SJCRH30 (cell line): ENCODE measurements around the gene TSHZ2. TPM values are rescaled to one million over a fixed set of nuclear protein-coding genes. Genes with fewer than 3 reads are reported as not detected.
"Not testable (repeated sequence)": the region's sequence is repeated elsewhere in the genome, so short reads cannot be mapped to it uniquely, and the experiment has no call there.

Experiments
- DNase-seq, 2 experiments: peaks; one replicate each; pipeline ENCODE4 v3.0.0-alpha.2; 2015 to 2020
- H3K27ac ChIP-seq: fragments of 250-450 bp; sonication (Bioruptor Pico); 2 replicates; pipeline ENCODE4 v1.5.1; 2020; ENCODE audit warnings: mild to moderate bottlenecking, moderate library complexity
- H3K27me3 ChIP-seq: fragments of 250-450 bp; sonication (Bioruptor Pico); 2 replicates; pipeline ENCODE4 v1.5.1; 2020; ENCODE audit warnings: mild to moderate bottlenecking, moderate library complexity
- H3K36me3 ChIP-seq: fragments of 250-450 bp; sonication (Bioruptor Pico); 2 replicates; pipeline ENCODE4 v1.5.1; 2020; ENCODE audit warnings: mild to moderate bottlenecking, moderate library complexity
- H3K4me1 ChIP-seq: fragments of 250-450 bp; sonication (Bioruptor Pico); 2 replicates; pipeline ENCODE4 v1.5.1; 2020; ENCODE audit warnings: mild to moderate bottlenecking, moderate library complexity
- H3K4me3 ChIP-seq: fragments of 250-450 bp; sonication (Bioruptor Pico); 2 replicates; pipeline ENCODE4 v1.5.1; 2020; ENCODE audit warnings: mild to moderate bottlenecking, moderate library complexity
- H3K9me3 ChIP-seq: fragments of 250-450 bp; sonication (Bioruptor Pico); replicated peaks from 2 replicates; pipeline ENCODE4 v1.5.1; 2020; ENCODE audit warnings: mild to moderate bottlenecking, moderate library complexity
- total RNA-seq: library from RNA; depleted of rRNA; stranded (reverse); fragments of >200 nt; shearing (Covaris generic); gene quantifications from 2 replicates; pipeline ENCODE4 v1.2.3, GENCODE V29; 2014

The TSHZ2 gene
- total RNA-seq, 1 experiment from 2014 or later, result not detected

DNA sequence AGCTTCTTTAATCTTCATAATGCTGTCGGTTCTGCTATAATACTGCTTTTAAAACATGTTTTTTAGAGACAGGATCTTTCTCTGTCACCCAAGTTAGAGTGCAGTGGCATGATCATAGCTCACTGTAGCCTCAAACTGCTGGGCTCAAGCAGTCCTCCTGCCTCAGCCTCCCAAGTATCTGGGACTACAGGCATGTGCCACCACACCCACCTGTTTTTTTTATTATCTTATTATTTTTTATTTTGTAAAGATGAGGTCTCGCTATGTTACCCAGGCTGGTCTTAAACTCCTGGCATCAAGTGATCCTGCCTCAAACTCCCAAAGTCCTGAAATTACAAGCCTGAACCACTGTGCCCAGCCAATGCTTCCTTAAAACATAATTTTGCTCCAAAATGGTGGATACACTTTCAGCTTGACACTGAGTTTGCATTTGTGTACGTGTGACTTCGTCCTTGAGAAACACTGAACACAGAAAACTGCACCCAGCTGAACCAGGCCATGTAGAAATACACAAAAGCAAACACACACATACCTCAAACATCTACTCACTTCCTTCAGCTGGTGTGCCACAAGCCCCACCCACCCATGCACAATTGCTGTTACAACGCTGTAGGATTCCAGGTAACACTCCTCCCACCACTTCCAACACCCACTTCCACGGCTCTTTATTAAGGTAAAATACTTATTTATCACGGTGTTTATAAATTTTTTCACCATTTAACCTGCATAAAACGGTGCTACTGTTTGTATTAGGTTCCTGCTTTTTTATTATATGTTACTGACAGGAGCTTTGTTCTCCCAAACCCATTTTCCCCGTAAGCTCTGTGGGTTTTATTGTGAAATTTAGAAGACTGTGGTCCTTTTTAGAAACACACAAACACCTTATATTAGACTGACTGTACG, 109.1 kb downstream of the TSHZ2 start:
- no peak overlapping the region for H3K27ac ChIP-seq
- no peaks in the 10 kb centered on the region for H3K9me3 ChIP-seq
- no peaks in the 10 kb centered on the region for H3K36me3 ChIP-seq
- DNase-seq, result no peak
- H3K27me3 ChIP-seq, result peaks cover 10% of the 10 kb centered on the region
- no peak overlapping the region for H3K4me3 ChIP-seq
- H3K4me1 ChIP-seq, result no peaks in the 10 kb centered on the region

DNA sequence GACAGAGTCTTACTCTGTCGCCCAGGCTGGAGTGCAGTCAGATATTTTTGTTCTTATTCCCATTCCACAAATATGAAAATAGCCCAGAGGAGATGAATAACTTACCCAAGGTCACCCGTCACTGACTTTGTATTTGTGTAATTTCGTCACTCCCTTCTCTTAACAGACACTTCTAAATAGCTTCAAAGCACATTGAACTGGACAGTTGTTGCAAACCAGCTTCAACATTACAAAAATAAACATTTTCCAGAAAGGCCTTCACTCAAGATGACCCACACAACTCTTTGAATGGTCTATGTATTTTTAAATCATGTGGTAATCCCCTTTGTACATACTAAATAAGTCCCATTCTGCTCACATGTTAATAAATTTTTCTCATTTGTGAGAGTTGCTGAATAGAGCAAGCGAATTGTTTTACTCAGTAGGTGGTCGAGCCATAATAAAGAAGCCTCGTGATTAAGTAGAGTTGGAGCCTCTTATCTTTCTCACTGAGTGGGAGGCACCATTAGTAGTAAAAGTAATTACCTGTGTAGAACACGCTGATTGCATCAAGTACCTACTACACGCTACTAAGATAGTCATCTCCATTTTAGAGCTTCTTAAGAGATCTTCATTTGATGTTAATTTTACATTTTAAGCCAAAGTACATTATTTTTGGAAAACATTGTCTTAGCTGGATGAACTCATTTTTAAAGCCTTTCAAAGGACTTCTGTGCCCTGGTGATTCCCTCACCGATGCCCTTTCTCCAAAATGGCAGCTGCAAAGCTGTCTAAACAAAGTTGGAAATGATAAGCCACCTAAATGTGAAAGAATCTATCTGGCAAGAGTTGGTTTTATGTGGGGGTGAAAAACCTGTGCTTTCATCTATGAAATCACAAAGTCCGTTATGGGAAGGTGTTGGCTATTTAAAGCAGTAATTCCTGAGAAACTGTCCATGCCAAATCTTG, 110.0 kb downstream of the TSHZ2 start:
- Histone ChIP-seq H3K9me3 (no peaks in the 10 kb centered on the region), H3K27ac (no peak overlapping the region), H3K36me3 (no peaks in the 10 kb centered on the region), H3K4me1 (no peaks in the 10 kb centered on the region), H3K4me3 (no peak overlapping the region), H3K27me3 (peaks cover 11% of the 10 kb centered on the region)
- no peak for DNase-seq

DNA sequence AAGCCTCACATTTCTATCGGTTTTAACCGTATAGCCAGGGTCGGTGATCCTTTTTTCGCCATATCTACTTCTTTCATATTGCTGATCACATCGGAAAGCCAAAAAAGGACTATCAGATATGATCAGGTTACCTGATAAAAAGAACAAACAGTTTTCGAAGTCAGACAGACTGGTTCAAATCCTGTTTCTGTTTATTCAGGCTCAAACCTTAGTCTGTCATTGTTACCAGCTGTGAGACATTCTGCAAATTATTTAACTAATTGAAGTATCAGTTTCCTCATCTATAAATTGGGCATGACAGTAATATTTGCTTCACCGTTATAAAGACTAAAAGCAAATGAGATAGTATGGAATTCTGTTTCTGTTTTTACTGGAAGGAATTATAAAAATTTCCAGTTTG, 111.3 kb downstream of the TSHZ2 start:
- no peak overlapping the region for H3K27ac ChIP-seq
- no peaks in the 10 kb centered on the region for H3K9me3 ChIP-seq
- H3K36me3 ChIP-seq, result no peaks in the 10 kb centered on the region

DNA sequence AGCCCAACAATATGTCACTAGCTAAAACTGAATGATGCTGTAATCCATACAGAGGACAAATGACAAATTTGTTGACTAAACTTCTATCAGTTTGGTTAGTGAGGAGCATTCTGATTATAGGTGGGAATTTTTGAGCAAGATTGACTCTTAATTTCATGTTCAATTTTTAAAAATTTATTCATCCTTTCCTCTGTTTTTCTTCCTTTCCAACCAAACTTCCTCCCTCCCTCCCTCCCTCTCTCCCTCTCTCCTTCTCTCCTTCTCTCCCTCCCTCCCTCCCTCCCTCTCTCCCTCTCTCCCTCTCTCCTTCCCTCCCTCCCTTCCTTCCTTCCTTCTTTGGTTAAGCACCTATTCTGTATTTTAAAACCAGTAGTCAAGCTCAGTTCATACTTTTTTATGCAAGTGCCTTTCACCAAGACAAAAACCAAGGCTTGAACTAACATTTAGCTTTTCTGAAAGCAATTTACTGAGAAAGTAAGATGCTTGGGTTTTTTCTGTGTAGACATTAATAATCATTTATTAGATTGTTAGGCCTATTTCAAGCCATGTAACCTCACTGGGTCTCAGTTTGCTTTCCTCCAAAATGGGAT, 112.3 kb downstream of the TSHZ2 start:
- Histone ChIP-seq H3K4me3 (no peak overlapping the region), H3K27me3 (peaks cover 20% of the 10 kb centered on the region), H3K4me1 (no peaks in the 10 kb centered on the region), H3K9me3 (no peaks in the 10 kb centered on the region), H3K36me3 (no peaks in the 10 kb centered on the region), H3K27ac (no peak overlapping the region)
- DNase-seq, result no peak

More for the DNA sequence above, 111.3 kb downstream of the TSHZ2 start:
- Histone ChIP-seq H3K4me1 (no peaks in the 10 kb centered on the region), H3K27me3 (peaks cover 20% of the 10 kb centered on the region), H3K4me3 (no peak overlapping the region)
- DNase-seq, result no peak

DNA sequence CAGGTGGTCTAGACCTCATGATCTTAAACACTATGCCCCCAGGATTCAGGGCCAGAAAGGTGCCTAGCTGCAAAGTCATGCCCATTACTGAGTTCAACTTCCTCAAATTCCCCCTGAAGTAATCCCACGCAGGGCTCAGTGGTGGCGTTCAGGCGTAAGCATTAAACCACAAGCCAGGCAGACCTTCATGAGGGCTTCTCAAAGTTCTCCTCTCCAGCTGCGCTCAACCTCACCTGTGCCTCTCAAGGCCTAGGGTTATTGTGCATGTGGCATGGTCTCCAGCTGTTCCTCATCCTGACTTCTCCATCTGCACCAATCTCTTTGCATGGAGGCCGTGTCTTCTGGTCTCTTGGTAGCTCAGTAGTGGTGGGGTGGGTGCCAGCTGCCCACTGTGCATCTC, 113.6 kb downstream of the TSHZ2 start:
- Histone ChIP-seq H3K9me3 (no peaks in the 10 kb centered on the region), H3K4me3 (no peak overlapping the region), H3K36me3 (no peaks in the 10 kb centered on the region), H3K4me1 (no peaks in the 10 kb centered on the region), H3K27me3 (peaks cover 20% of the 10 kb centered on the region), H3K27ac (no peak overlapping the region)
- no peak for DNase-seq

DNA sequence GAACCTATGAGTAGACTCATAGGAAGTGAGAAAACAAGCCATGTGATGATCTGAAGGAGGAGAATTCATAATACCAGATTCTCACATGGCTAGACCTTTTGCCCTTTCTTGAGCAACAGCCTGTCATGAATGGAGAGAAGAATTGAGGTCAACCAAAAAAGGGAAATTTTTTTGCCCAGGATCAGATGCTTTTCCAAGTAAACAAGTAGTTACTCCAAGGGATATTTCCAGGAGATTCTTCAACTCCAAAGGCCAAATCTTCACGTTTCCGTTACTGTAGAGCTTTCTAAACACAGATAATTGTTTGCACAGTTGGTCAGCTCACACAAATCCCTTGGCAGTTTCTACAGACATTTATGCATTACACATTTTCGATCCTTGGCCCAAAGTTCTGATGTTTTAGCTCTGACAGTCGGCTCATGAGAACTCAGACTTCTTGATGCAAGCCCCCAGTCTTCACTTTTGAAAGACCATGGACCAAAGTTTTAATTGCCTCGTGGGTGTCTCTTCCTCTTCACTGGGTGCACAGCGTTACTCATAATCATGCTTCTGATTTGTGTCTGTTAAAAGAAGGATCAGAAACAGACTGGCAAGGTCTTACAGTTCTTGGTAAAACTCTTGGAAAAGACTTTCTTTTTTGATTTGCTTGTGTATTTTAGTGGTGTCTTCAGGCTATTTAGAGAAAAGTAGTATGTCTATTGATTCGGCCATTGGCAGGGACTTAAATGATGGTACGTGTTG, 115.0 kb downstream of the TSHZ2 start:
- Histone ChIP-seq H3K27me3 (peaks cover 20% of the 10 kb centered on the region), H3K36me3 (no peaks in the 10 kb centered on the region), H3K9me3 (no peaks in the 10 kb centered on the region), H3K4me1 (no peaks in the 10 kb centered on the region), H3K27ac (no peak overlapping the region), H3K4me3 (no peak overlapping the region)
- DNase-seq, result no peak

DNA sequence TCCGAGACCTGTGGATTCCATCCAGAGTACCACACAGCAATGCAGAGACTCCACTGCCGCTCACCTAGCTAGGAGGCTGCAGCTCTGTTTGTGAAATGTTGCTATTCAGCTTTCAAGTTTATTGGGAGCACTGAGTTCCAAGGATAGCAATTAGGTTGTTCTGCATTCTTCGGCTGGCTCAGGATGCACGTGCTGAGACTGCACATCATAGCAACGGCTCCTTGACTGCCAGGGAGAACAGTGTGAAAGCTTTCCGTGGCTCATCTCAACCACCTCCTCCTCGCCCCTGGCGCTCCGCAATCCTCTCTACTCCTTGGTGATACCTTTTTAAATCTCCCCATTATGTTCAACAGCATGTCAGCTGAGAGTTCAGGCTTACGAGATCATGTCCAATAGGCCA, 116.6 kb downstream of the TSHZ2 start:
- Histone ChIP-seq H3K9me3 (no peaks in the 10 kb centered on the region), H3K27ac (no peak overlapping the region), H3K36me3 (no peaks in the 10 kb centered on the region), H3K27me3 (peaks cover 15% of the 10 kb centered on the region), H3K4me1 (no peaks in the 10 kb centered on the region), H3K4me3 (no peak overlapping the region)
- DNase-seq, result no peak

DNA sequence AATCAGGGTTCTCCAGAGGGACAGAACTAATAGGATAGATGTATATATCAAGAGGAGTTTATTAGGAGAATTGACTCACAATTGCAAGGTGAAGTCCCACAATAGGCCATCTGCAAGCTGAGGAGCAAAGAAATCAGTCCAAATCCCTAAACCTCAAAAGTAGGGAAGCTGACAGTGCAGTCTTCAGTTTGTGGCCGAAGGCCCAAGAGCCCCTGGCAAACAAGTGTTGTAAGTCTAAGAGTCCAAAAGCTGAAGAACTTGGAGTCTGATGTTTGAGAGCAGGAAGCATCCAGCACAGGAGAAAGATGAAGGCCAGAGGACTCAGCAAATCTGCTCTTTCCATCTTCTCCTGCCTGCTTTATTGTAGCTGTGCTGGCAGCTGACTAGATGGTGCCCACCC, 117.7 kb downstream of the TSHZ2 start:
- not testable (repeated sequence) for H3K27ac ChIP-seq

DNA sequence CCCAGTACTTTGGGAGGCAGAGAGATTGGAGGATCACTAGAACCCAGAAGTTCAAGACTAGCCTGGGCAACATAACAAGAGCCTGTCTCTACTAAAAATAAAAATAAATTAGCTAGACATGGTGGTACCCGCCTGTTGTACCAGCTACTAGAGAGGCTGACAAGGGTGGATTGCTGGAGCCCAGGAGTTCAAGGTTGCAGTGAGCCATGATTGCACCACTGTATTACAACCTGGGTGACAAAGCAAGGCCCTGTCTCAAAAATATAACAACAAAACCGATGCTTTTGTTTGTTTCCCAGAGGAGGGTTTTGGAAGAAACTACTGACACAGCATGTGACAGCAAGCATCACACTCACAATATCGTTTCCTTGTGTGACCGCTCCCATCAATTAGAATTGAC, 119.6 kb downstream of the TSHZ2 start:
- H3K27ac ChIP-seq, result no peak overlapping the region
- no peak overlapping the region for H3K4me3 ChIP-seq
- H3K27me3 ChIP-seq, result peaks cover 10% of the 10 kb centered on the region
- H3K4me1 ChIP-seq, result no peaks in the 10 kb centered on the region
- H3K36me3 ChIP-seq, result no peaks in the 10 kb centered on the region
- no peak for DNase-seq
- H3K9me3 ChIP-seq, result no peaks in the 10 kb centered on the region

More for the DNA sequence above, 117.7 kb downstream of the TSHZ2 start:
- DNase-seq, H3K9me3 ChIP-seq, H3K4me3 ChIP-seq, H3K36me3 ChIP-seq, H3K4me1 ChIP-seq: not testable (repeated sequence)
- peaks cover 10% of the 10 kb centered on the region for H3K27me3 ChIP-seq

DNA sequence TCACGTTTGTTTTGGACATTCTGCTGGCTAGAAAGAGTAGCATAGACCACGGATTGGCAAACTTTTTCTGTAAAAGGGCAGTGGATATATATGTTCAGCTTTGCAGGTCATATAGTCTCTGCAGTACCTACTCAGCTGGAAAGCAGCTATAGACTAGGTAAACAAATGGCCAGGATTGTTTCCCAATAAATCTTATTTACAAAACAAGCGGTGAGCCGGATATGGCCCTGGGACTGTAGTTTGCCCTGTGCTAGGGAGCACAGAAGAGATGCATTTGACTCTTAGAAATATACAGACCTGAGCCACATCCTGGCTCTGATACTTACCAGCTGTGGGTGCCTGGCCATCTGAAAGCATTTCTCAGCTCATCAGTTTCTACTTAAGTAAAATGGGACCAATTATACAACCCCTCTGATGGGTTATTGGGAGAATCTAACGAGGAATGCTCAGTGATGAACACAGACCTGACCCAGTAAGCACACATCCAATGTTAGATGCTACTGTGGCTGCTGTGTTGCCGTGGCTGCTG, 120.7 kb downstream of the TSHZ2 start:
- Histone ChIP-seq H3K9me3 (no peaks in the 10 kb centered on the region), H3K4me1 (no peaks in the 10 kb centered on the region), H3K27me3 (peaks cover 3% of the 10 kb centered on the region; the same call in 1 of the 2 replicates), H3K27ac (no peak overlapping the region), H3K4me3 (no peak overlapping the region), H3K36me3 (no peaks in the 10 kb centered on the region)
- no peak for DNase-seq

DNA sequence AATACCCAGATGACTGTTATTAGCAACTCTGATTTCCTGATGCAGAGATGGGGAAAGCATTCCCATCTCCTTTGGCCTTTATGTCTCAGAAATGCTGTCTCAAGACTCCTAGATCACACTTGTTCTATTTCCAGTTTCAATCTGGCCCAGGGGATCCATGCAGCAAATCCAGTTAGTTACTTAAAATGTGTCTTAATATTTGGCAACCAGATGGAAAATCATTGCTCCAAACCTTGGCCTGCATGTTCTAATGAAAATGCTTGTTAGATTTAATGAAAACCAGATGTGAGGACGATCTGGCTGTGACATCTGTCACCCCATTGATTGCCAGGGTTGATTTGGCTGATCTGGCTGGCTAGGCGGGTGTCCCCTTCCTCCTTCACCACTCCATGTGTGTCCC, 125.2 kb downstream of the TSHZ2 start:
- Histone ChIP-seq H3K27ac (no peak overlapping the region), H3K36me3 (no peaks in the 10 kb centered on the region), H3K4me3 (no peak overlapping the region), H3K27me3 (no peaks in the 10 kb centered on the region; the same call in 1 of the 2 replicates), H3K9me3 (no peaks in the 10 kb centered on the region), H3K4me1 (no peaks in the 10 kb centered on the region)
- DNase-seq, result no peak

DNA sequence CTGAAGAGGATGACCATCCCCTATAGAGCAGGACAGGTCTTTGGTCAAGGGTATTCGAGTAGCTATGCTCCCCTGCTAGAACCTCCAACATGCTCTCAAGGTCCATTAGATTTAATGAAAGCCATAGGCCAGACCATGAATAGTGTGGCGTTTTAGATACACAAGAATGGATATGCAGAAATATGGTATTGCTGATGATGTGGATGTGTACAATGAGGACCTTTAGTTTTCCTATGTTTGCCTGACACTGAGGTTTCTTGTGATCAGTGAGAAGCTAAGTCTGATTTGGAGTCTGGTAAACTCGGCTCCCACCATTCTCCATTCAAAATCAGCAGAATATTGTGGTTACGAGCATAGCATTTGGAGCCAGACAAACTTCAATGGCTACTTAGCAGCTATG, 125.6 kb downstream of the TSHZ2 start:
- no peak overlapping the region for H3K27ac ChIP-seq

DNA sequence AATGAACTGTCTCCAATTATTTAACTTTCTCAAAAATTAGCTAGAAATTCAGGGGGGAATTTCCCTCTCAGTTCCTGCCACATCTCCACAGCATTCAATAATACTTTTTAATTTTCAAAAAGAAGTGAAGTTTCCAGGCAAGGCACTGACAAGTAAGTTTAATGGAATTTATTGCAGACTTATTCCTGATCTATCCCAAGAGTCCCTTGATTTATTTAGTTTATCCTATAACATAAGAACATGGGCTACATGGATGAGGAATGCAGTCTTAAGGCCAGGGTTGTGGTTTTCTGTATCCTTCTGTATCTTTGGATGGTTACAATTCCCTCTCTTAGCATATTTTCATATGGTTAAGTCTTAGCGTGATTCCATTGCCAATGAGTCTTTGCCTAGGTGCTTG, 126.5 kb downstream of the TSHZ2 start:
- Histone ChIP-seq H3K4me1 (no peaks in the 10 kb centered on the region), H3K9me3 (no peaks in the 10 kb centered on the region), H3K27me3 (no peaks in the 10 kb centered on the region; the same call in 1 of the 2 replicates), H3K27ac (no peak overlapping the region), H3K4me3 (no peak overlapping the region), H3K36me3 (no peaks in the 10 kb centered on the region)
- DNase-seq, result no peak

More for the DNA sequence above, 125.6 kb downstream of the TSHZ2 start:
- Histone ChIP-seq H3K27me3 (no peaks in the 10 kb centered on the region; the same call in 1 of the 2 replicates), H3K9me3 (no peaks in the 10 kb centered on the region), H3K4me3 (no peak overlapping the region), H3K36me3 (no peaks in the 10 kb centered on the region), H3K4me1 (no peaks in the 10 kb centered on the region)
- no peak for DNase-seq

DNA sequence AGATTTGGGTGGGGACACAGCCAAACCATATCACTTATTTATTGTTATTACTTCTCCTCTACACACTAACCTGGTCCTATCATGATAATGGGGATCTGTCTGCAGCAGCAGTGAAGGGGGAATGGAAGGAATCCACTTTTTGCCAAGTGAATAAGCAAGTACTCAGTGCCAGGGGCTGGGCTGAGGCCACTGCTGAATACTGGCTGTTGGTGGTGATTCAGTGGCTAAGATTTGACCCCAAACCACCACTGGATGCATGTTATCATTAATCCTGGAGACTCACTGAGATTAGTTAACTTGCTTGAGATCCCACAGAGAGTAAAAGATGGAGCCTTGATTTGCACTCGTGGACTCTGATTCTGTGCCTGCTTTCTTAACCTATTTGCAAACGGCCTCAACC, 127.7 kb downstream of the TSHZ2 start:
- Histone ChIP-seq H3K27me3 (peaks cover 6% of the 10 kb centered on the region), H3K4me3 (no peak overlapping the region), H3K4me1 (no peaks in the 10 kb centered on the region), H3K9me3 (no peaks in the 10 kb centered on the region), H3K27ac (no peak overlapping the region), H3K36me3 (no peaks in the 10 kb centered on the region)
- no peak for DNase-seq
